ENCODE data around the gene IGHMBP2. TPM values are rescaled to one million over a fixed set of nuclear protein-coding genes. Genes with fewer than 3 reads are reported as not detected.

The IGHMBP2 gene
- total and polyA plus RNA-seq, 9 of the 15 experiments (the other 6 are each of a cell fraction or from before 2014, with no cell fraction given), result 1.6 to 24.8 (median 14.5) TPM

DNA sequence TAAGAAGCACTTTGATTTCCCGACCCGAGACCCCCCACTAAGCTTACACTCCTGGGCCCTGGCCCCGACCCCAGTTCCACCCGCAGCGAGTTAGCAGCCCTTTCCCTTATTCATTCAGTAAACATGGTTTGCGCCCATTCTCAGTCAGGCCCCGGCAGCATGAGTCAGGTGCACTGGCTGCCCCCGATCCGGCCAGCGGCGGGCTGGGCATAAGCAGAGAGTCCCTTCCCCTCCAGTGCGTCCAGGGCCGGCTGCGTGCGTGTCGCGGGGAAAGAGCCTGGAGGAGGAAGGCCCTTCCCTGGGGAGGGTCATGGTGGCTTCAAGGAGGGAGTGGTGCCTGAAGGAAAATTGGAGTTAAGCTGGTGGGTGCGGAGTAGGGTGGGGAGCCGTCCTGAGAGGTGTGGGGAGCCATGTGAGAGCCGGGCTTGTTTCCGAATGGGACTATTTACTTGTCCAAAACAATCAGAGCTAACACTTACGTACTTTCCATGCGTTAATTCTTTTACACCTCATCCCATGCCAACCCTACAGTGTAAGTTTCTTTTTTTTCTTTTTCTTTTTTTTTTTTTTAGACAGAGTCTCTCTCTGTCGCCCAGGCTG, 657 bp downstream of the IGHMBP2 start:
- Histone ChIP-seq H3K9me3 (replicated peaks; ENCODE audit: control insufficient read depth, insufficient read depth, low read depth, low read length) (no peaks in the 10 kb centered on the region), H4K20me1 (replicated peaks; ENCODE audit: control insufficient read depth, insufficient read depth, low read length) (peaks cover 14% of the 10 kb centered on the region), H3K9me1 (ENCODE audit: control insufficient read depth, insufficient read depth, low read length) (no peaks in the 10 kb centered on the region), H3K27ac (ENCODE audit: extremely low read depth, low read depth, low read length) (peak overlapping the region; percentile 90), H3K4me1 (replicated peaks in 1 of 2; ENCODE audit: control insufficient read depth in 2 of 2, insufficient read depth in 2 of 2, low read length in 2 of 2) (peaks cover 19 to 23% of the 10 kb centered on the region in 2 experiments; a peak in 4 of 5 replicates), H2AFZ (ENCODE audit: low read depth, low read length) (peak overlapping the region; percentile 95), H3K27me3 (ENCODE audit: control insufficient read depth in 2 of 2, insufficient read depth in 2 of 2, low read length in 2 of 2) (no peaks in the 10 kb centered on the region), H3K36me3 (ENCODE audit: control insufficient read depth, insufficient read depth, low read length) (peaks cover 58% of the 10 kb centered on the region), H3K79me2 (ENCODE audit: control insufficient read depth, insufficient read depth, low read length) (peaks cover 72% of the 10 kb centered on the region), H3K9ac (ENCODE audit: insufficient read depth in 1 of 2, low read depth in 2 of 2, low read length in 2 of 2) (peak overlapping the region; percentile 98), H3K4me2 (ENCODE audit: insufficient read depth, low read length) (peak overlapping the region; percentile 95), H3K4me3 (peak overlapping the region; percentile 92)
- intact Hi-C loops (cut with micrococcal nuclease) (loop anchor here (5.0 kb wide), 1 partner anchor 183 kb away; no protein-coding TSS in a partner anchor), in situ Hi-C loops (cut with MboI) (no loop called here)
- ATAC-seq (peak; percentile 74), FAIRE-seq (no peak), DNase-seq (ENCODE audit: extremely low read depth in 1 of 4, low spot score in 3 of 4) (peak; percentile 46 to 58 (median 56))
- no TSS peak for BruUV-seq (replicated peaks)
- ChIA-PET POLR2A (interaction anchor here (0.6 to 1.5 kb wide), 4 partner anchors 9 to 259 kb away, joined by 3 read pairs; no protein-coding TSS in a partner anchor), CTCF (ENCODE audit: low intra/inter-chr PET ratio) (no interaction called here)
- under 1% methylated on average over 19 of the region's 24 CpGs for WGBS (ENCODE audit: insufficient coverage, low coverage, missing lambda C conversion rate)
- TF ChIP-seq, protein P1, sequence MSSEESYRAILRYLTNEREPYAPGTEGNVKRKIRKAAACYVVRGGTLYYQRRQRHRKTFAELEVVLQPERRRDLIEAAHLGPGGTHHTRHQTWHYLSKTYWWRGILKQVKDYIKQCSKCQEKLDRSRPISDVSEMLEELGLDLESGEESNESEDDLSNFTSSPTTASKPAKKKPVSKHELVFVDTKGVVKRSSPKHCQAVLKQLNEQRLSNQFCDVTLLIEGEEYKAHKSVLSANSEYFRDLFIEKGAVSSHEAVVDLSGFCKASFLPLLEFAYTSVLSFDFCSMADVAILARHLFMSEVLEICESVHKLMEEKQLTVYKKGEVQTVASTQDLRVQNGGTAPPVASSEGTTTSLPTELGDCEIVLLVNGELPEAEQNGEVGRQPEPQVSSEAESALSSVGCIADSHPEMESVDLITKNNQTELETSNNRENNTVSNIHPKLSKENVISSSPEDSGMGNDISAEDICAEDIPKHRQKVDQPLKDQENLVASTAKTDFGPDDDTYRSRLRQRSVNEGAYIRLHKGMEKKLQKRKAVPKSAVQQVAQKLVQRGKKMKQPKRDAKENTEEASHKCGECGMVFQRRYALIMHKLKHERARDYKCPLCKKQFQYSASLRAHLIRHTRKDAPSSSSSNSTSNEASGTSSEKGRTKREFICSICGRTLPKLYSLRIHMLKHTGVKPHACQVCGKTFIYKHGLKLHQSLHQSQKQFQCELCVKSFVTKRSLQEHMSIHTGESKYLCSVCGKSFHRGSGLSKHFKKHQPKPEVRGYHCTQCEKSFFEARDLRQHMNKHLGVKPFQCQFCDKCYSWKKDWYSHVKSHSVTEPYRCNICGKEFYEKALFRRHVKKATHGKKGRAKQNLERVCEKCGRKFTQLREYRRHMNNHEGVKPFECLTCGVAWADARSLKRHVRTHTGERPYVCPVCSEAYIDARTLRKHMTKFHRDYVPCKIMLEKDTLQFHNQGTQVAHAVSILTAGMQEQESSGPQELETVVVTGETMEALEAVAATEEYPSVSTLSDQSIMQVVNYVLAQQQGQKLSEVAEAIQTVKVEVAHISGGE (CRISPR knock-in tag; IDR thresholded peaks at IDR 0.05), result peak in 1 of 3 experiments; percentile 94; a peak in 2 of 6 replicates
- TF ChIP-seq ZFPM2 (CRISPR knock-in tag; IDR thresholded peaks at IDR 0.05) (no peak), IRF2 (CRISPR knock-in tag; IDR thresholded peaks at IDR 0.05) (no peak), FOXA3 (CRISPR knock-in tag; conservative IDR thresholded peaks at IDR 0.05 in 1 of 2, IDR thresholded peaks at IDR 0.05 in 1 of 2) (no peak), ZNF354B (CRISPR knock-in tag; IDR thresholded peaks at IDR 0.05) (no peak), HNRNPK (IDR thresholded peaks at IDR 0.05; ENCODE audit: low read depth, low read length, poor library complexity, severe bottlenecking) (no peak), FOXJ3 (CRISPR knock-in tag; IDR thresholded peaks at IDR 0.05) (0 out of 2 replicates have a peak, but pooled peaks have one; percentile 12), RBM39 (optimal IDR thresholded peaks at IDR 0.05; ENCODE audit: low read depth, low read length) (no peak), ZFP1 (CRISPR knock-in tag; IDR thresholded peaks at IDR 0.05) (no peak), FOSL1 (tag; conservative IDR thresholded peaks at IDR 0.05) (peak; percentile 28; the same call in 1 of the 2 replicates)
- TF ChIP-seq, protein P2, sequence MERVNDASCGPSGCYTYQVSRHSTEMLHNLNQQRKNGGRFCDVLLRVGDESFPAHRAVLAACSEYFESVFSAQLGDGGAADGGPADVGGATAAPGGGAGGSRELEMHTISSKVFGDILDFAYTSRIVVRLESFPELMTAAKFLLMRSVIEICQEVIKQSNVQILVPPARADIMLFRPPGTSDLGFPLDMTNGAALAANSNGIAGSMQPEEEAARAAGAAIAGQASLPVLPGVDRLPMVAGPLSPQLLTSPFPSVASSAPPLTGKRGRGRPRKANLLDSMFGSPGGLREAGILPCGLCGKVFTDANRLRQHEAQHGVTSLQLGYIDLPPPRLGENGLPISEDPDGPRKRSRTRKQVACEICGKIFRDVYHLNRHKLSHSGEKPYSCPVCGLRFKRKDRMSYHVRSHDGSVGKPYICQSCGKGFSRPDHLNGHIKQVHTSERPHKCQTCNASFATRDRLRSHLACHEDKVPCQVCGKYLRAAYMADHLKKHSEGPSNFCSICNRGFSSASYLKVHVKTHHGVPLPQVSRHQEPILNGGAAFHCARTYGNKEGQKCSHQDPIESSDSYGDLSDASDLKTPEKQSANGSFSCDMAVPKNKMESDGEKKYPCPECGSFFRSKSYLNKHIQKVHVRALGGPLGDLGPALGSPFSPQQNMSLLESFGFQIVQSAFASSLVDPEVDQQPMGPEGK (CRISPR knock-in tag; IDR thresholded peaks at IDR 0.05; ENCODE audit: borderline replicate concordance), result no peak
- TF ChIP-seq, protein P3, sequence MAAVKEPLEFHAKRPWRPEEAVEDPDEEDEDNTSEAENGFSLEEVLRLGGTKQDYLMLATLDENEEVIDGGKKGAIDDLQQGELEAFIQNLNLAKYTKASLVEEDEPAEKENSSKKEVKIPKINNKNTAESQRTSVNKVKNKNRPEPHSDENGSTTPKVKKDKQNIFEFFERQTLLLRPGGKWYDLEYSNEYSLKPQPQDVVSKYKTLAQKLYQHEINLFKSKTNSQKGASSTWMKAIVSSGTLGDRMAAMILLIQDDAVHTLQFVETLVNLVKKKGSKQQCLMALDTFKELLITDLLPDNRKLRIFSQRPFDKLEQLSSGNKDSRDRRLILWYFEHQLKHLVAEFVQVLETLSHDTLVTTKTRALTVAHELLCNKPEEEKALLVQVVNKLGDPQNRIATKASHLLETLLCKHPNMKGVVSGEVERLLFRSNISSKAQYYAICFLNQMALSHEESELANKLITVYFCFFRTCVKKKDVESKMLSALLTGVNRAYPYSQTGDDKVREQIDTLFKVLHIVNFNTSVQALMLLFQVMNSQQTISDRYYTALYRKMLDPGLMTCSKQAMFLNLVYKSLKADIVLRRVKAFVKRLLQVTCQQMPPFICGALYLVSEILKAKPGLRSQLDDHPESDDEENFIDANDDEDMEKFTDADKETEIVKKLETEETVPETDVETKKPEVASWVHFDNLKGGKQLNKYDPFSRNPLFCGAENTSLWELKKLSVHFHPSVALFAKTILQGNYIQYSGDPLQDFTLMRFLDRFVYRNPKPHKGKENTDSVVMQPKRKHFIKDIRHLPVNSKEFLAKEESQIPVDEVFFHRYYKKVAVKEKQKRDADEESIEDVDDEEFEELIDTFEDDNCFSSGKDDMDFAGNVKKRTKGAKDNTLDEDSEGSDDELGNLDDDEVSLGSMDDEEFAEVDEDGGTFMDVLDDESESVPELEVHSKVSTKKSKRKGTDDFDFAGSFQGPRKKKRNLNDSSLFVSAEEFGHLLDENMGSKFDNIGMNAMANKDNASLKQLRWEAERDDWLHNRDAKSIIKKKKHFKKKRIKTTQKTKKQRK (IDR thresholded peaks at IDR 0.05; ENCODE audit: borderline replicate concordance, low read depth, low read length), result no peak
